ENCODE measurements around the gene CKLF. TPM values are rescaled to one million over a fixed set of nuclear protein-coding genes. Genes with fewer than 3 reads are reported as not detected.

CKLF gene
- total RNA-seq, 1 experiment from 2014 or later: 21.0 TPM

GRCh38 chr16:66515596-66516508, 36.5 kb upstream of the CKLF start:
- Mint-ChIP-seq H3K36me3 (peaks cover 11% of the 10 kb centered on the region), H3K9me3 (peaks cover 4% of the 10 kb centered on the region; the same call in 1 of the 2 replicates), H3K4me1 (peaks cover 44% of the 10 kb centered on the region), H3K27me3 (ENCODE audit: low read depth) (no peaks in the 10 kb centered on the region), H3K4me3 (no peak overlapping the region), H3K27ac (peak overlapping the region; percentile 76)
- DNase-seq (ENCODE audit: low spot score): peak; percentile 31
- CTCF ChIA-PET: interaction anchor here (0.6 to 1.3 kb wide), 22 partner anchors 14 to 310 kb away, joined by 3 to 30 read pairs (median 4); partner anchors contain the start of gene CKLF
- peak; percentile 46 for ATAC-seq
- TF ChIP-seq GTF2I (CRISPR knock-in tag; conservative IDR thresholded peaks at IDR 0.05): peak; percentile 77; the same call in 1 of the 2 replicates
- TF ChIP-seq, protein P1, sequence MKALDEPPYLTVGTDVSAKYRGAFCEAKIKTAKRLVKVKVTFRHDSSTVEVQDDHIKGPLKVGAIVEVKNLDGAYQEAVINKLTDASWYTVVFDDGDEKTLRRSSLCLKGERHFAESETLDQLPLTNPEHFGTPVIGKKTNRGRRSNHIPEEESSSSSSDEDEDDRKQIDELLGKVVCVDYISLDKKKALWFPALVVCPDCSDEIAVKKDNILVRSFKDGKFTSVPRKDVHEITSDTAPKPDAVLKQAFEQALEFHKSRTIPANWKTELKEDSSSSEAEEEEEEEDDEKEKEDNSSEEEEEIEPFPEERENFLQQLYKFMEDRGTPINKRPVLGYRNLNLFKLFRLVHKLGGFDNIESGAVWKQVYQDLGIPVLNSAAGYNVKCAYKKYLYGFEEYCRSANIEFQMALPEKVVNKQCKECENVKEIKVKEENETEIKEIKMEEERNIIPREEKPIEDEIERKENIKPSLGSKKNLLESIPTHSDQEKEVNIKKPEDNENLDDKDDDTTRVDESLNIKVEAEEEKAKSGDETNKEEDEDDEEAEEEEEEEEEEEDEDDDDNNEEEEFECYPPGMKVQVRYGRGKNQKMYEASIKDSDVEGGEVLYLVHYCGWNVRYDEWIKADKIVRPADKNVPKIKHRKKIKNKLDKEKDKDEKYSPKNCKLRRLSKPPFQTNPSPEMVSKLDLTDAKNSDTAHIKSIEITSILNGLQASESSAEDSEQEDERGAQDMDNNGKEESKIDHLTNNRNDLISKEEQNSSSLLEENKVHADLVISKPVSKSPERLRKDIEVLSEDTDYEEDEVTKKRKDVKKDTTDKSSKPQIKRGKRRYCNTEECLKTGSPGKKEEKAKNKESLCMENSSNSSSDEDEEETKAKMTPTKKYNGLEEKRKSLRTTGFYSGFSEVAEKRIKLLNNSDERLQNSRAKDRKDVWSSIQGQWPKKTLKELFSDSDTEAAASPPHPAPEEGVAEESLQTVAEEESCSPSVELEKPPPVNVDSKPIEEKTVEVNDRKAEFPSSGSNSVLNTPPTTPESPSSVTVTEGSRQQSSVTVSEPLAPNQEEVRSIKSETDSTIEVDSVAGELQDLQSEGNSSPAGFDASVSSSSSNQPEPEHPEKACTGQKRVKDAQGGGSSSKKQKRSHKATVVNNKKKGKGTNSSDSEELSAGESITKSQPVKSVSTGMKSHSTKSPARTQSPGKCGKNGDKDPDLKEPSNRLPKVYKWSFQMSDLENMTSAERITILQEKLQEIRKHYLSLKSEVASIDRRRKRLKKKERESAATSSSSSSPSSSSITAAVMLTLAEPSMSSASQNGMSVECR (CRISPR knock-in tag; IDR thresholded peaks at IDR 0.05; ENCODE audit: borderline replicate concordance): no peak
- 0 out of 2 replicates have a peak, but pooled peaks have one; percentile 17 for TF ChIP-seq CTCF (IDR thresholded peaks at IDR 0.05)
- no peak for TF ChIP-seq MXD4 (CRISPR knock-in tag; IDR thresholded peaks at IDR 0.05; ENCODE audit: borderline replicate concordance)
- TF ChIP-seq ATF2 (CRISPR knock-in tag; IDR thresholded peaks at IDR 0.05; ENCODE audit: borderline replicate concordance, low read depth): no peak
- TF ChIP-seq ZNF317 (CRISPR knock-in tag; IDR thresholded peaks at IDR 0.05; ENCODE audit: borderline replicate concordance, low read depth): no peak
- POLR2A ChIA-PET: interaction anchor here (0.8 kb wide), 1 partner anchor 109 kb away, joined by 3 read pairs; no protein-coding TSS in a partner anchor

DNA sequence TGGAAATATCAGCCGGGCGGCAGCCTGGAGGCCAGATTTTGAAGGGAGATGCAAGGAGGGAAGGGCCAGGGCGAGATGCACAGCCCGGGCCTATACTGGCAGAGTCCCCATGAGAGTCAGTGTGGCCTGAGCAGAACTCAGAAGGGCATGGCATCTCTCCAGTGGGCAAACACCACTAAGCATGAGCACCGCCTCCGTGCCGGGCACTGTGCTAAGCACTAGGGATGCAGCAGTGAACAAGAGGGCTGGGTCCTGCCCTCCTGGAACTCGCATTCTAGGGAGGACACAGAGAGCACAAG, 35.9 kb upstream of the CKLF start:
- ChIA-PET POLR2A (interaction anchor here (0.8 kb wide), 1 partner anchor 110 kb away, joined by 3 read pairs; no protein-coding TSS in a partner anchor), CTCF (interaction anchor here (1.3 kb wide), 1 partner anchor 40 kb away, joined by 10 read pairs; no protein-coding TSS in a partner anchor)
- peaks cover 39% of the 10 kb centered on the region for H3K4me1 Mint-ChIP-seq
- H3K36me3 Mint-ChIP-seq: peaks cover 11% of the 10 kb centered on the region
- peaks cover 4% of the 10 kb centered on the region; the same call in 1 of the 2 replicates for H3K9me3 Mint-ChIP-seq
- no peak for ATAC-seq
- H3K27ac Mint-ChIP-seq: peak overlapping the region; percentile 76
- H3K4me3 Mint-ChIP-seq: no peak overlapping the region
- H3K27me3 Mint-ChIP-seq (ENCODE audit: low read depth): no peaks in the 10 kb centered on the region
- TF ChIP-seq ZNF671 (CRISPR knock-in tag; IDR thresholded peaks at IDR 0.05) (no peak), JAZF1 (CRISPR knock-in tag; IDR thresholded peaks at IDR 0.05) (no peak), ATF2 (CRISPR knock-in tag; IDR thresholded peaks at IDR 0.05; ENCODE audit: borderline replicate concordance, low read depth) (no peak), ESRRA (CRISPR knock-in tag; IDR thresholded peaks at IDR 0.05; ENCODE audit: borderline replicate concordance) (no peak), ZNF396 (CRISPR knock-in tag; IDR thresholded peaks at IDR 0.05; ENCODE audit: borderline replicate concordance) (no peak)
- TF ChIP-seq, protein P1 (CRISPR knock-in tag; IDR thresholded peaks at IDR 0.05; ENCODE audit: borderline replicate concordance): no peak
- no peak for DNase-seq (ENCODE audit: low spot score)

Measured in WTC11 (cell line).